ENCODE data around the gene P2RX6. TPM values are rescaled to one million over a fixed set of nuclear protein-coding genes. Genes with fewer than 3 reads are reported as not detected.

The P2RX6 gene
- polyA plus RNA-seq, 1 experiment, result 2.0 TPM

DNA sequence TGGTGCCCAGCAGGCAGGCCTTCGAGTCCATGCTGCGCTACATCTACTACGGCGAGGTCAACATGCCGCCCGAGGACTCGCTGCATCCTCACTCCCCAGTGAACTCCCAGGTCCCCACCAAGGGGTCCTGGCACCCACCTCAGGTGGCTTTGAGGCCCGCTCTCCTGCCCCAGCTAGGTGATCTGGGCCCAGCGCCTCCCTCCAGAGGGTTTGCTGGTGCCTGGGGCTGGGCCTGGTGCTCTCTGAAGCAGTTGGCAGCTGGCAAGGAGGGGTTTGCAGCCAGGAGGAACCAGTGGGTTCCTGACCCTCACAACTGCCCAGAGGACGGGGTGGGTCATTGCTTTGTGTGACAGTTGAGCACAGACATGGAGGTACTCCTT lies 18.9 kb upstream of the P2RX6 start:
- no peak for DNase-seq (ENCODE audit: low read depth)
- H3K4me3 ChIP-seq (ENCODE audit: low read depth, low read length), result no peak overlapping the region
- POLR2A ChIA-PET, result no interaction called here
- TF ChIP-seq, protein P1, sequence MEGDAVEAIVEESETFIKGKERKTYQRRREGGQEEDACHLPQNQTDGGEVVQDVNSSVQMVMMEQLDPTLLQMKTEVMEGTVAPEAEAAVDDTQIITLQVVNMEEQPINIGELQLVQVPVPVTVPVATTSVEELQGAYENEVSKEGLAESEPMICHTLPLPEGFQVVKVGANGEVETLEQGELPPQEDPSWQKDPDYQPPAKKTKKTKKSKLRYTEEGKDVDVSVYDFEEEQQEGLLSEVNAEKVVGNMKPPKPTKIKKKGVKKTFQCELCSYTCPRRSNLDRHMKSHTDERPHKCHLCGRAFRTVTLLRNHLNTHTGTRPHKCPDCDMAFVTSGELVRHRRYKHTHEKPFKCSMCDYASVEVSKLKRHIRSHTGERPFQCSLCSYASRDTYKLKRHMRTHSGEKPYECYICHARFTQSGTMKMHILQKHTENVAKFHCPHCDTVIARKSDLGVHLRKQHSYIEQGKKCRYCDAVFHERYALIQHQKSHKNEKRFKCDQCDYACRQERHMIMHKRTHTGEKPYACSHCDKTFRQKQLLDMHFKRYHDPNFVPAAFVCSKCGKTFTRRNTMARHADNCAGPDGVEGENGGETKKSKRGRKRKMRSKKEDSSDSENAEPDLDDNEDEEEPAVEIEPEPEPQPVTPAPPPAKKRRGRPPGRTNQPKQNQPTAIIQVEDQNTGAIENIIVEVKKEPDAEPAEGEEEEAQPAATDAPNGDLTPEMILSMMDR (IDR thresholded peaks at IDR 0.05; ENCODE audit: insufficient read depth, low read depth, low read length), result no peak
- peaks cover 45% of the 10 kb centered on the region for H3K36me3 ChIP-seq (ENCODE audit: control insufficient read depth, insufficient read depth, low read length)
- CTCF ChIA-PET, result no interaction called here
- H3K27me3 ChIP-seq (ENCODE audit: control insufficient read depth, insufficient read depth, low read length), result no peaks in the 10 kb centered on the region

DNA sequence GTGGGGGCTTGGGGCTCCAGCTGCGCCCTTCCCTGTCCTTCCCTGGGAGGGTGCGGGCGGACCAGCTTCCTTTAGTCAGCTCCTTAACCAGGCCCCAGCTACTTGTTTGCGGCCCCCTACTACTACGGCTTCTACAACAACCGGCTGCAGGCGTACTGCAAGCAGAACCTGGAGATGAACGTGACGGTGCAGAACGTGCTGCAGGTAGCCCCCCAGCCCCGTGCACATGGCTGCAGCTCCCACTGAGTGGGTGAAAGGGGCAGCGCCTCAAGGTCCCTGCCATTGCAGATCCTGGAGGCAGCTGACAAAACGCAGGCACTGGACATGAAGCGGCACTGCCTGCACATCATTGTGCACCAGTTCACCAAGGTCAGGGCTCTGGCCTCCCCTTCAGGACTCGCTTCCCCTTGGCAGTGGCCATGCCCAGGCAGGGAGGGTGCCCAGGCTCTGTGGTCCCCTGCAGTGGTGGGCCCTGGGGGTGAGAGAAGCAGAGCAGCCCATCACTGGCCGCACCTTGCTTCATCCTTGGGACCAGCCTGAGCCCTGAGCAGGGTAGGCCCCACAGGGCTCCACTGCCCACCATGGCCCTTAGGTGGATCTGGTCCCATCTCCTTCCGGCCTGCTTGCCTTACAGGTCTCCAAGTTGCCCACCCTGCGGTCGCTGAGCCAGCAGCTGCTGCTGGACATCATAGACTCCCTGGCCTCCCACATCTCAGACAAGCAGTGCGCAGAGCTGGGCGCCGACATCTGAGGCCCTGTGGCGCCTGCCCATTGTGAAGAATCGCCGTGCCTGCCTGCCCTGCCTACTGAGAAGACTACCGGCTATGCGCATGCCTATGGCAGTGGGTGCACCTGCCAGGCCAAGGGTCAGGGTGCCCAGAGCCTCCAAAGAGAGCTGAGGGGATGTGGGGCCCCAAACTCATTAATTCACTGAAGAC lies 18.1 kb upstream of the P2RX6 start:
- POLR2A ChIA-PET, result no interaction called here

DNA sequence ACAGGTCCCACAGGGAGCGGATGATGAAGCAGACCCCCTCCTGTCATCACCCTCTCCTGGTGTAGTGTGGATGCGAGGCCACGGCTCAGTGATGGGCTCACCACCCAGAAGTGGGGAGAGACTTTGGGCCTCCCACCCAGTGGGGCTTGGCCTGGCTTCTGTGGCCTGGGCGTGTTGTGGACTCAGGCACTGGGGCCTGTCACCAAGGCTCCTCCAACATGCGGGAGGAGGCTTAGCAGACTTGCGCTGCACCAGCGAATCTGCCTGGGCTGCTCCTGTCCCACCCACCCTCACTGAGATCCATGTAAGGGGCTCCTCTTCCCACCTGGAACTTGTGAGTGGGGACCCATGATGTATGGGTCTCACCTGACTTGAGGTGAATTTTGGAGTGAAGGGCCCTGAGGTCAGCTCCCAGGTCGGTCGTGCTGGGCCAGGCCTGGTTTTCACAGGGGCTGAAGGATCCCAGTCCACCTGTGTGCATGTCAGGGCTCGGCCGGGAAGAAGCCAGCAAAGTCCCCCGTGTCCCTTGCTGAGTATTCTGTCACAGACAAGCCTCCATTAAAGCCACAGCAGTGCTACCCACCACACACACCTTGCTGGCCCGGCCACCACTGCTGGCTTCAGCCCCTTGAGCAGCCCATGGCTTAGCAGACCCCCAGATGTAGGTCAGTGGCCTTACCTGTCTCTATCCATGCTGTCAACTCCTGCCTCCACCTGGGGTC lies 17.3 kb upstream of the P2RX6 start:
- POLR2A ChIA-PET, result no interaction called here
- CTCF ChIA-PET, result interaction anchor here (1.1 kb wide), 1 partner anchor 112 kb away, joined by 4 read pairs; no protein-coding TSS in a partner anchor
- DNase-seq (ENCODE audit: low read depth), result no peak
- TF ChIP-seq, protein P1 (IDR thresholded peaks at IDR 0.05; ENCODE audit: insufficient read depth, low read depth, low read length), result no peak
- H3K4me3 ChIP-seq (ENCODE audit: low read depth, low read length), result no peak overlapping the region
- peaks cover 32% of the 10 kb centered on the region for H3K36me3 ChIP-seq (ENCODE audit: control insufficient read depth, insufficient read depth, low read length)
- no peaks in the 10 kb centered on the region for H3K27me3 ChIP-seq (ENCODE audit: control insufficient read depth, insufficient read depth, low read length)

More for the DNA sequence above, 18.1 kb upstream of the P2RX6 start:
- TF ChIP-seq, protein P1 (IDR thresholded peaks at IDR 0.05; ENCODE audit: insufficient read depth, low read depth, low read length), result no peak
- Histone ChIP-seq H3K4me3 (ENCODE audit: low read depth, low read length) (no peak overlapping the region), H3K36me3 (ENCODE audit: control insufficient read depth, insufficient read depth, low read length) (peaks cover 40% of the 10 kb centered on the region), H3K27me3 (ENCODE audit: control insufficient read depth, insufficient read depth, low read length) (no peaks in the 10 kb centered on the region)
- no peak for DNase-seq (ENCODE audit: low read depth)
- CTCF ChIA-PET, result no interaction called here

DNA sequence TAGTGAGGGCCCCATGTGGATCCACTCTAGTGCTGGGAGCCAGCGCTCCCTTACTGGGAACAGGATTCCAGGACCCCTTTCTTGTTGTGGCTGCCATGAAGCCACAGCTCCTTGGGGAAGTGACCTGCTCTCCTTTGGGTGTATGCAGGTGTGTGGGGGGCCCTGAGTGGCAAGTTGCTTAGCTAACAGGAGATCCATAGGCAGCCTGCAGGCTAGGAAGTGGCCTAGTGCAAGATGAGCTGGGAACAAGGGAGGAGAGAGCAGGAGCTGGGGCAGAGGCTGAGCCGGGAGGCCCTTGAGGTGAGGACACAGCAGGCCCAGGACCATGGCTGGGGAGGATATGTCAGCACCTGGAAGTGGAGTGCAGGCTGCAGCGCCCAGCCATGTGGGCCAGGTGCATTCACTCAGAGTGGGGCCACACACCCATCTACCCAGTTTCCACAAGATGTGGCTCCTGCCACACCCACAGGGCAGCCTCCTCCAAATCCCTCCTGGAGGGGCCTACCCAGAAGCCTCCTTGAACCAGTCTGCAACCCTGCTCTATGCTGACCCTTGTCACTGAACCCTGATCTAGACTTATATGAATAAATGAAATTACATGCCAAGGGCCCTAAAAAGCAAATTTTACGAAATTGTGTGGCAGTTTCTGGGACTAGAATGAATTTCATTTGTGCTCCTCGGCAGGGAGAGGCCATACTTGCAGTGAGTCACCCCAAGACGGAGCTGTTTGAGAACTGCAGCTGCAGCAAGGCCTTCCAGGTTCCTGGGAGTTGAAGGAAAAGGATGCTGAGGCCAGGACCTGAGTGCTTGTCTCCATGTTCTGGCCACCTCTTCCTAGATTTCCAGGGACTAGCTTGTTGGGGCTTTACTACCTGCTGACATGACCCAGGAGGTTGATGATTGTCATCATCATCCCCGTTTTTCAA lies 16.3 kb upstream of the P2RX6 start:
- H3K4me3 ChIP-seq (ENCODE audit: low read depth, low read length), result no peak overlapping the region
- no peak for DNase-seq (ENCODE audit: low read depth)
- TF ChIP-seq, protein P1 (IDR thresholded peaks at IDR 0.05; ENCODE audit: insufficient read depth, low read depth, low read length), result no peak
- peaks cover 27% of the 10 kb centered on the region for H3K36me3 ChIP-seq (ENCODE audit: control insufficient read depth, insufficient read depth, low read length)
- H3K27me3 ChIP-seq (ENCODE audit: control insufficient read depth, insufficient read depth, low read length), result no peaks in the 10 kb centered on the region
- POLR2A ChIA-PET, result no interaction called here
- CTCF ChIA-PET, result interaction anchor here (0.9 to 2.1 kb wide), 4 partner anchors 11 to 113 kb away, joined by 3 to 5 read pairs (median 4); partner anchors contain the start of gene LZTR1
